ENCODE data around the gene ARVCF.
A peak's percentile ranks its signal among the peaks of the same experiment; 100 is the strongest.

The ARVCF gene

DNA sequence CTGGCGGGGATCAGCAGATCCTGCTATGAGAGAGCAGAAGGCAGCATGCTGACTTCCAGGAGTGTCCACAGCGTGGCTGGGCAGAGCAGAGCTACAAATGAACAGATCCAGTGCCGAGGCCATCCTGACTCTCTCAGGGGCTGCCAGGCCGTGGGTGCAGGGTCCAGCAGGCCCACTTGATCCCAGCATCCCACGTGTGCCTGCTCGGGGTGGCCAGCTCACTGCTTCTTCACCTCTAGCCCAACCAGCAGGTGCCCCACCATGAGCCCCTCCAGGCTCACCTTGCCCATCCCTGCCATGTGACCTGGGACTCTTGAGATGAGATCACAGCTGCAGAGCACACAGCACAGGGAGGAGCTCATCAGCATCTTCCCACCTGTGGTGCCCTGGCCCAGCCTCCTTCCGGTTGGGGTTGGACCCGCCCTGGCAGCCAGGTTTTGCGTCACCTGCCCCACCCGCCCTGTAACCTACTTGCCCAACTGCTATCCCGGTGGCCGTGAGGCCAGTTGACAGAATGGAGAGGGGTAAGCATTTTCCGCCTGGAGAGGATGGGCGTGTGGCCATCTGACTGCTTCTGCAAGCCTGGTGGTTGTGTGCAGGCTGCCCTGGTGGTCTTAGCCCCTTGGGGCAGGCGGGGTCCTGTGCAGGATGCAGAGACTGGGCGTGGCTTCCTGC, 15.2 kb upstream of the ARVCF start:
- no peak for DNase-seq (ENCODE audit: low spot score)

DNA sequence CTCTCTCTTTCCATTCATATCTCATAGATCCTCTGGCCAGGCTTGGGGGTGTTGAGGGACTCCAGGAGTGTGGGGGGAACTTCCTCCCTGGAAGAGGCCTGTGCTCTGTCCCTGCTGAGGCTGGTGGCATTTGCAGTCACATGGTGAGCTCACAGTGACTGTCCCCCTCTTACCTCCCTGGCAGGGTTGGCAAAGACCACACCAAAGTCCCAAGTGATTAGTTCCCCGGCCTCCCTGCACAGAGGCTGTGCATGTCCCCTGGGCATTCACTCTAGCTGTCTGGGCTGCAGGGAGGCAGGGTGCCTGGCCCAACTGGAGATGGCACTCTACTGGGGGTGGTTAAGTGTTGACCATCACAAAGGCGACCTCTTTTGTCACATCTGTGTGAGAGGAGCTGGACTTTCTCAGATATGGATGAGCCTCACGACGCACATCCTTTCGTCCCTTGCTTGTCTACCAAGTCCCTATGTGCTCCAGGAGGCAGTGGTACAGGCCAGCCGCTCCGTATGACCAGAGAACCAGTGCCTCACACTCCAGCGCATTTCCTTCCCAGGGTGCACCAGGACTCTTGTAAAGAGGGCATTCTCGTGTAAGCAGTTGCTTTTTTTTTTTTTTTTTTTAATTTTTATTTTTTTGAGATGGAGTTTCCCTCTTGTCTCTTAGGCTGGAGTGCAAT, 13.1 kb upstream of the ARVCF start:
- DNase-seq (ENCODE audit: low spot score) = no peak

DNA sequence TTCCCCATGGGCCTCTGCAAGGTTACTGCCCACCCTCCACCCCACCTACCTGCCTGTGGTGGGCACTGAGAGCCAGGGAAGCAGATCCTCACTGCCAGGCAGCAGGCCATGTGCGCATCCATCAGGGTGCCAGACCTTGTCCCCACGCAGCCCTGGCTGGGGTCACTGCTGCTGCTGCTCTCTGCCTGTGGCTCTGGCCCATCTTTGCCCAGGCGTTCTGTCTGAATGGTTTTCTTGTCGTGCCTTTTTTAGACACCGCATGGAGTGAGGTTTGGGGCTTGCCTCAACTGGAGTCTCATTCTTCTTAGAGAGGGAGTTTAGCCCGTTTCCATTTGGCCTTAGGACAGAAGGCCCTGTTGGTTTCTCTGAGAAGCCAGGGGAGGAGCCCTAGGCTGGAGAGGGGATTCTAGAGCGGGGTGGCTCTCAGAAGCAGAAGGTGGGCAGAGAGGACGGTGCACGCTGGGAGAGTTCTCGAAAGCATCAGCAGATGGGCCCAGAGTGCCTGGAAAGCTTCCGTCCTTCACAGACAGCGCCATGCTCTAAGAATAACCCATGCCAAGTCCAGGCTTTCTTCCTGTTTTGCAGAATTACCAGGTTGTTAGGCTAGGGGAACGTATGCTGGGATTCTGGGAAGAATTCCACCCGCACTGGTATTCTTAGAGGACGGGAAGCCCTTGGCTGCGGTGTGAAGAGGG, 12.4 kb upstream of the ARVCF start:
- no peak for DNase-seq (ENCODE audit: low spot score)

DNA sequence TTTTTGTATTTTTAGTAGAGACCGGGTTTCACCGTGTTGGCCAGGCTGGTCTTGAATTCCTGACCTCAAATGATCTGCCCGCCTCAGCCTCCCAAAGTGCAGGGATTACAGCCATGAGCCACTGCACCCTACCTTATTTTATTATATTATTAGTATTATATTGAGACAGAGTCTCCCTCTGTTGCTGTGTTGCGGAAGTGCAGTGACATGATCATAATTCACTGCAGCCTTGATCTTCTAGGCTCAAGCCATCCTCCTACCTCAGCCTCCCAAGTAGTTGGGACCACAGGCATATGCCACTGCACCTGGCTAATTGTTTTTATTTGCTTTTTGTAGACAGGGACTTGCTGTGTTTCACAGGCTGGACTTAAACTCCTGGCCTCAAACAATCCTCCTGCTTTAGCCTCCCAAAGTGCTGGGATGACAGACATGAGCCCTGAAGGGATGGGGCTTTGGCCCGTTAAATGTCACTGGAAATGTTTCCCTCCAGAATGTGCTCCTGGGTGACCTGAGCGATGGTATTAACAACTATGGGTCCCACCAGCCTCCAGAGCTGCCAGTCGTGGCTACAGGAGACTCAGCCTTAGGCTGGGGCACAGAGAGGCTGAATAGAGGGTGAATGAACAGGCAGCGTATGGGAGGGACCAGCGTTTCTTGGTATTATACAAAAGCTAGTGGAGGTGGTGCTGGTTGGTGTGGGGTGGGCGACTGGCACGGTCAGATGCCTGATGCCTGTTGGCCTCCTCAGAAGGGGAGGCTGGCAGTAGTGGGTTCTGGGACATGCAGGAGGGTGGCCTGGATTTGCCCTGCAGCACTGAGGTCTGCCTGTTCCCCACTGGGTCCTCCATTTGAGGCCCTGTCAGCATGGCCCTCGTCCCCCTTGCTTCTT, 11.6 kb upstream of the ARVCF start:
- no peak for DNase-seq (ENCODE audit: low spot score)

DNA sequence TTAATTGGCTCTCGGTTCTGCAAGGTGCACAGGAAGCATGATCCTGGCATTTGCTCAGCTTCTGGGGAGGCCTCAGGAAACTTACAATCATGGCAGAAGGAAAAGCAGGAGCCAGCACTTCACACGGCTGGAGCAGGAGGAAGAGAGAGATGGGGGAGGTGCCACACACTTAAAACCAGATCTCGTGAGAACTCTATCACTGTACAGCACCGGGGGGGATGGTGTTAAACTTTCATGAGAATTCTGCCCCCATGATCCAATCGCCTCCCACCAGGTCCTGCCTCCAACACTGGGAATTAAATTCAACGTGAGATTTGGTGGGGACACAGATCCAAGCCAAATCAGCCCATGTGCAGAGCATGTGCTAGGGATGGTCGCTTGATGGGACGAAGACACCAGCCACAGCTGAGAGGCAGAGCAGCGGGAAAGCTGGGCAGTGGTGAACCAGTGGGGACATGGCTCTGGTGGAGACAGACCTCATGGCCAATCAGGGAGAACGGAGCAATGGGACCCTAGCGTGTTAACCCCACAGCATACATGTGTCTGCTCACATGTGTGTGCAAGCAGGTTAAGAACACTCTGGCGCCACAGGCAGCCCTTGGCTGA, 10.5 kb upstream of the ARVCF start:
- no peak for DNase-seq (ENCODE audit: low spot score)

DNA sequence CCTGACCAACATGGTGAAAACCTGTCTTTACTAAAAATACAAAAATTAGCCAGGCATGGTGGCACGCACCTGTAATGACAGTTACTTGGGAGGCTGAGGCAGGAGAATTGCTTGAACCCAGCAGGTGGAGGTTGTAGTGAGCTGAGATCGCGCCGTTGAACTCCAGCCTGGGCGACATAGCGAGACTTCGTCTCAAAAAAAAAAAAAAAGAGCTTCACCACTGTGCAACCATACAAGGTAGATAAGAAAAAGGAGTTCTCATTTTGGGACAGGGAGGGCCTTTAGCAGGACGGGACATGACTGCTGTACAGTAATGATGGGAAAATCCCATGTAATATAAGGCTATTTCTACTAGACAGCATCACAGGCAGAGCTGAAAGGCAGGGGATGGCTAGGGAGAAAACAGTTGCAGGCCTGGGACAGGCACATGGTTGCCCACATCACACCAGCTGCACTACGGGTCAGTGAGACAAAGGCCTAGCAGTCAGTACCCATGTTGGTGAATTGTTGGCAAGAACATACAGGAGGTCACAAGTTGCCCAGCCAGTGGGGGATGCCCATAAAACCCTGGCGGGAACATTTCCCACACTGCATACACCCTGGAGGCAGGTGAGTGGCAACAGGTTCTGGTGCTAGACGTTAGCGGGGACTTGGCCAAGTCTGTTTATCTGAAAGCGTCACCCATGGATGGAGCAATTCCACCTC, 9.7 kb upstream of the ARVCF start:
- DNase-seq (ENCODE audit: low spot score) = no peak

DNA sequence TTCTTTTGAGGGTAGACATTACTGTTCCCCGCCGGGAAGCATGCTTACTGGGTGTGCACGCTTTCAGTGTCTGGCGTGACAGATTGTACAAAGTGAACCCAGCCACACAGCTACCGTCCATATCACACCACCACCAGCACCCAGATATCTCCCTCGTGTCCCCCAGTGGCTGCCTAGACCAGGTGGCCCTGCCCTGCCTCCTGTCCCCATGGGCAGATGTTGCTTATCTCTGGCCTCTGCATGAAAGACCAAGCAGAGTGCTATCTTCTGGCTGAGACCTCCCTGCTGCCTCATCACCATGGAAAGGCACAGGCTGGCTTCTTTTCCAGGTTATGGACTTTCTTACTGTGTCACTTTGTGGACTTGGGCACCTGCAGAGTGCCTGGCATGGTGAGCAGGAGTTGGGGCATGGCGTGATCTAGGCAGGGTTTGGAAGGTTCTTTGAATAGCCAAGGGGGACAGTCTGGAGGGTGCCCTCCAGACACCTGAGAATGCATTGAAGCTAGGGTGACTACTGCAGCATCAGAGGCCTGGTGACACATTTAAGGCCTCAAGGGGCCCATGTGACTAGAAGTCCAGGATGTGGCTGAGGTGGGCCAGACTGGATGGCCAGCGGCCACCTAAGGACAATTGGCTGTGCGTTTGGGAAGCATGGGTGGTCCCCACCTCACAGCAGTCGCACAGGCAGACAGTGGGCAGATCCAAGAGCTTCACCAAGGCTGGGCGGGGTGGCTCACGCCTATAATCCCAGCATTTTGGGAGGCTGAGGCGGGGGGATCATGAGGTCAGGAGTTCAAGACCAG, 9.0 kb upstream of the ARVCF start:
- DNase-seq (ENCODE audit: low spot score) = no peak

DNA sequence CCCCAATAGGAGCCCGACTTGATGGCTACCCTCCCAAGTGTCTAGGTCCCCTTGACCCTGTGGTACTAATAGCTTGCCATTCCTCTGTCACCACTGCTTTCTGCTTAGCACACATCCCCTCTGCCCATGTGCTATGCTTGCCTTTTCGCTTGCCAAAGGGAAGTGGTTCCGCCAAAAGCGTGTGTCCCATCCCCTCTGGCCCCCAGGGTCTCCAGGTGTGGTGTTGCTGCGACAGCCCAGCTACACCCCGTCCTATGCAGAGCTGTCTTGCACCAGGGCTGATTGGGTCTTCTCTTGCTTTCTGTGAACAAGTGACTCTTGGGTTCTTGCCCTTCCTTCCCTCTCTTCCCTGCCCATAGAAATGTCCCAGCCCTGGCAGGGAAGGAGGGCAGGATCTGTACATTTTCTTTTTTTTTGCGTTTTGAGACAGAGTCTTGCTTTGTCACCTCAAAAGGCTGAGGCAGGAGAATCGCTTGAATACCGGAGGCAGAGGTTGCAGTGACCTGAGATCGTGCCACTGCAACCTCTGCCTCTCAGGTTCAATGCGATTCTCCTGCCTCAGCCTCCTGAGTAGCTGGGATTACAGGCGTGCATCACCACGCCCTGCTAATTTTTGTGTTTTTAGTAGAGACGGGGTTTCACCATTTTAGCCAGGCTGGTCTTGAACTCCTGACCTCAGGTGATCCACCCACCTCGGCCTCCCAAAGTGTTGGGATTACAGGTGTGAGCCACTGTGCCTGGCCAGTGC, 8.2 kb upstream of the ARVCF start:
- no peak for DNase-seq (ENCODE audit: low spot score)

DNA sequence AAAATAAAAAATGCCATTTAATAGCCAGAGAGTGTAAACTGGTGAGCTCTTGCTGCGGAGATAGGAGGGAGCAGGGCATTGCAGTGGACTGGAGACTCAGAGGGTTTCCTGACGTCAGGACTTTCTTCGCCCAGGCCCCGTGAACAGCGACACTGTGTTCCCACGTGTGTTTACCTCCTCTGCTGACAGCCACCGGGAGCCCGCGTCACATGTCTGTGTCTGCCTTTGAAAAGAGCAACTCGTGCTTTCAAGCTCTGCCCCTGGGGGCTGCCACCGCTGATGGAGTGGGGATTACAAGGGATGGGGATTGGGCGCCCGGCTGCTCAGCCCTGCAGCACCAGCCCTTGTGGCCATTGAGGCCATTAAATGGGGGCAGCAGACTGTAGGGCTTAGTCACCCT, 7.6 kb upstream of the ARVCF start:
- DNase-seq (ENCODE audit: low spot score) = no peak

DNA sequence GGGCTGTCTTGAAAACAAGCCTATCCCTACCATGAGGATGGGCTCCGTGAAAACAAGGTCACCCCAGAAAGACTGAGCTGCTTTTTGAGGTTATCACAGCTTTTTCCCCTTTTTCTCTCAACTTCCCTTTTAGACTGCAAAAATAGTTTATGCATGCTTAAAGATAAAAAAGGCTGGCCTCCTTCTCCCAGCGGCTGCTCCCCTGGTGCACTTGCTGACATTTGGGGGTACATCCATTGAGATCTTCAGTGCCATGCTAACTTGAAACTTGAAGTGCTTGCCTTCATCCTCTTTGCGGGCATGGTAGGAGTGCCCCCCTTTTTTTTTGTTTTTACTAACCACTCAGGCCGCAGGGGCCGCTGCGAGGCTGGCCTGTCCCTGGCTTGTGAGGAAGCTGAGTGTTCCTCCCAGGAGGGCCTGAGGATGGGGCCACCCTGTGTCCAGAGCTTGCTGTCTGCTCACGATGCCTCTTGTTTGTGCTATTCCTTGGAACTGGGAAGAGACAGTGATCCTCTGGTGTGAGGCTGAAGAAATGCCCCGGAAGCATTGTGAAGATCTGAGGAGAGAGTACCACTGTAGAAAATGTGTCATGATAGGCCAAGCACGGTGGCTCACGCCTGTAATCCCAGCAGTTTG, 6.5 kb upstream of the ARVCF start:
- no peak for DNase-seq (ENCODE audit: low spot score)

DNA sequence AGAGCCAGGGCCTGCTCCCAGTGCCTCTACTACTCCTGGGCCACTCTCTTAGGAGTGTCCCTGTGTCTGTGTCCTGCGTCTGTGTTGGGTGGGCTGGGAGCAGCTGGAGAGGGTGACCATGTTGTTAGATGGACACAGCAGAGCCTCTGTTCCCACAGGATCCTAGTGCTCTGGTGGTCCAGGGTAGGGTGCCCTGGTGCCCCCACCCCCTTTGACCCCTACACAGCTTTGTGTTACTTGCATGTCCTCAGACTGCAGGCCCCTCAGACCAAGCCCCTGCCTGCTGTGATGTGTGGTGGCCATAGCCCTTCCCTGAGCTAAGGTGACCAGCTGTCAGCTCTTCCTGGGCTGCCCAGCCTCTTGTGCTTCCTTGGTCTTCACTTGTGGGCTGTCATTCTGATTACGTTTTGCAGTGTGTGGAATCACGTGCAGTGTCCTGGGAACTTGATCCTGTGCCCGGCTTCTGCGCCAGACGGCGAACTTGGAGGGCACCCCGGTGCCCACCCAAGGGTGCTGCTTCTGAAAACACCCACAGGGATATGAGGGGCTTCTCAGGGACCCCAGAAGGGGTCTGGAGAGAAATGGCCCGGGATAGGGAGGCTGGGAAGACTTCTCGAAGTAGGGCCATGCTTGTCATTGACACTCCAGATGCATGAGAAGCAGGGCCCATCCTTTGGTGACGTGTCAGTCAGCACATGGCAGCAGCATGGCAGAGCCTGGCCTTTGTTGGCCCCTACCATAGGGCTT, 5.8 kb upstream of the ARVCF start:
- no peak for DNase-seq (ENCODE audit: low spot score)

DNA sequence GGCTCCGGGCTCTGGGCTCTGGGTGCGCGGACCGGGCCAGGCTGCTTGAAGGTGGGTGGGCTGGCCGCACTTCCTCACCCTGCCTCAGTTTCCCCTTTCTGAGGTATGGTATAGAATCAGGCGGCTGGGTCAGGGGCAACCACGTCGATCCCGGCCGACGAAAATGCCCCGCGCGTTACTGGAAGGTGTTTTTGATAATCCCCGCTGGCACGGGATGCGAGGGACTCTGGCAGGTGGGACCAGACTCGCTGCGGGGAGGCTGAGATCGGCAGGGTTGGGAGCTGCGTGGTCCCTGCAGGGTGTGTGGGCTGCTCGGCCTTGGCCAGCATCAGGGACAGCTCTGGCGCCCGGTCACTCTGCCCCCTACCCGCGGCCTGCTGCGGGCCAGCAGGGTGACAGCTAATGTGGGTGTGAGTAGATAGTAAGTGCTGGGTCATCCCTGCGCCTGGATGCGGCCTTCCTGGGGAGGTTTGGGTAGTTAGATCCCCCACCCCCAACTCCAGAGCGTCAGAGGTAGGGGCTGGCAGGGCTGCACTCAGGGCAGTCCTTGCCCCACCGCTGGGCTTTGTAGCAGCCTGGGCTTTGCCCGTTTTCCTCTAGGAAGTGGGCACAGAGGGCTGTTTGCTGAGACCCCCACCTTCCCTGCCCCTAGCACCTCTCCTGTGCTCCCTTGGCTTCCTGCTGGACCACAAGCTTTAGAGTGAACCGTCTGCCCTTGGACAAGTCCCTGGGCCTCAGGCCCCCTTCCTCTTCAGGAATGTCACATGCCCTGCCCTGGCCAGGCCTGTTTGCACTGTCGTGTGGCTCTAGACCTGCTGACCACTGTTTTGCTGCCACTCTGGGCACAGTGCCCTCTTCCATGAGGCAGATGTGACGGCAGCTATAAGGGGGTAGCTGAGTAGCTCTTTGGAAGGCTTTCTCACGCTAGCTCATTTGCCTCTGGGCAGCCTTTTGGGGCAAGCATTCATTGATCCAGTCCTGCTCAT, 4.9 kb upstream of the ARVCF start:
- DNase-seq (ENCODE audit: low spot score) = no peak

DNA sequence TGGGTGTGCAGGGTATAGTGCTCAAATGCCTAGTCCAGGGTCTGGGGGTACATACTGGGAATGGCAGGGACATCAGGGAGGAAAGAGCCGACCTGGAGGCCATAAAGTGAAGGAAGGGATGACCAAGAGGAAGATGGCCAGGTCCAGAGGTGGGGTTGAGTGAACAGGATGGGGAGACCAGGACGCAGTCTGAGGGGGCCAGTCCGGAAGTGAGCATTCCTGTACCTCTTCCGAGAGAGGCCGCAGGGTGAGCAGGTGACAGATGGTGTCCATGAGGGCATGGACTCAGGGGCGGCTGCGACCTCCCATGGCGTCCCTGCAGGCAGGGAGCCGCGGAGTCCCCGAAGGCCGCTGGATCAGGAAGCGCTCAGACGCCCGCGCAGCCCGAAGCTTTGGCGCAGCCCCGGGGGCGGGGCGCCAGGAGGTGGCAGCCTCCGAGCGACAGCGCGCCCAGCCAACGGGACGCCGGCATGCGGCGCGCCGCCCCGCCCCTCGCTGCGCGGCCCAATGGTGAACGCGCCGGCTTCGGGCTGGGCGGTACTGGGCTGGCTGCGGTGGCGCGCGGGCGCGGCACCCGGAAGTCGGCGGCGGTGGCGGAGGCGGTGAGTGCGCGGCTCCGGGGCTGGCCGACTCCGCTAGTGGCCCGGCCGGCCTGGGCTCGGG, 4.0 kb upstream of the ARVCF start, which contains the start of gene TANGO2:
TANGO2 (plus strand) TSS at position 578 of the 663 bp plus-strand sequence. CDS start 15,689 bp downstream, outside the sequence.
- DNase-seq (ENCODE audit: low spot score) = peak; percentile 90

DNA sequence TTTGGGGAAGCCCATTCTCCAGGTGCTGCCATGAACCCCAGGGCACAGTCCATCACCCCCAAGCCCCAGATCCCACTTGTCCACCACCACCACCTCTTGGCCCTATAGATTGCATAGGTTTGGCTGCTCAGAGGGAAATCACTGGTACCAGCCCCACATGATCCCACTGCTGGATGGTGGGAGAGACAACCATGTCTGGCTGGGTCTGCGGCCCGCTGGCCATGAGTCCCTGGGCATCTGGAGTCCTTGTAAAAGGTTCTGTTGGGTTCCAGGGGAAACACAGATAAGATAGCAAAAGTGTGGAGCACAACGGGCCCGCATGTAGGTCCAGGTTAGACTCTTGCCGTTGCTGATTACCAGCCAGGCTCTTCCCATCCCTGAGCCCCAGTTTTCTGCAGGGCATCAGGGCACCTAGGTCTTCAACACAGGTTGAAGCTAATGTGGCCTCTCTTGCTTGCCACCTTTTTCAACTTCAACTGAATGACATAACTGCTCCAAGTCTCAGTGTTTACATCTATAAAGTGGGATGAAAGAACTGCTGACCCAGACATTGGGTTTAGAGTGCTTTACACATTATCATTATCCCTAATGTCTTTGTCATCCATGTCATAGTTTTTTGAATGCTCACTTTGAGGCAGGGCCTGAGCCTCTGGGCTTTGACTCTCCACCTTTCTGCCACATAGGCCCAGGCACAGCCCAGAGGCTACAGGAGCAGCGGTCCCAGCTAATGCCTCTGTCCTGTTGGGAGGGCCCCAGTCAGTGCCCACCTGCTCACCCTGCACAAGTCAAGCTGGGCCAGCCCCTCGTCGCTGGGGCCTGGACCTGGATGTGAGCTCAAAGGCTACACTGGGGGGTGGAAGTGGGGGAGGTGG, 3.3 kb upstream of the ARVCF start:
- no peak for DNase-seq (ENCODE audit: low spot score)

DNA sequence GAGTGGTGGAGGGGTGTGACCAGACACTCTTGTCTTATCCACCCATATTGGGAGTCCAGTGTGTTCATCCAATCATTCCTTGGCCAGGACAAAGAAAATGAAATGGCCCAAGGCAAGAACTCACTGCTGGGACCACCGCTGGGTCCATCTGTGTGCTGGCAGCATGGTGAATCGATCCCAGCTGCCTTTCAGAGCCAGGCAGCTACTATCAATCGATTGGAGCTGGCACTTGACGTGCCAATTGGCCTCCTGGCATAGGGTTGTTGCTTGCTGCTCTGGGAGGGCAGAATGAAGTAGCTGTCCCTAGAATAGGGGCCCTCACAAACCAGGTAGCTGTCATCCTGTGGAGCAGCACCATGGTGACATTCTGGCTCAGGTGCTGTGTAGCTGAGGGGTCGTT, 1.4 kb upstream of the ARVCF start:
- DNase-seq (ENCODE audit: low spot score) = no peak

DNA sequence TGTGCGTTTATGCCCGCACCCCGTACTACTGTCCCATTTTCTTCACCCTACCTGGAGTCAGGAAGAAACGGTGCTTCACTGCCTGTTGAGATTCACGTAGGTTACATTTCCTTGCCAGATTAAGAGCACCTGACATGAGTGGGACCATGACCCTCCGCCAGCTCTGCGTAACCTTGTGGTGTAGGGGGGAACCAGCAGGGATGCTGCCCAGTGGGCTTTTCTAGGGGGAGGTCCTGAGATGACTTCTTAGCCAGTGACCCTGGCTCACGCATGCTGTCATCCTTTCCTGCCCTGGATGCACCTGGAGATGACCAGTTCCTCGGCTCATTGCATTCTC, 967 bp upstream of the ARVCF start:
- DNase-seq (ENCODE audit: low spot score) = no peak

Data from kidney capillary endothelial cell (primary cell).